Lung (tissue), 12 donors: ENCODE data around the gene CEP57. TPM values are rescaled to one million over a fixed set of nuclear protein-coding genes. Genes with fewer than 3 reads are reported as not detected.
"Not testable (repeated sequence)": the region's sequence is repeated elsewhere in the genome, so short reads cannot be mapped to it uniquely, and the experiment has no call there.

ENCODE experiments used
- ATAC-seq: fragments of 200-7000 bp; cut with Tn5 transposase; one replicate; pipeline ENCODE4 v1.9.1; 2020; ENCODE audit warnings: moderate number of reproducible peaks; ENCODE audit not compliant: insufficient read depth, low FRiP score
- DNase-seq, 3 donors: peaks; one replicate each; pipeline ENCODE4 v3.0.0-alpha.2; 2013 to 2017
- H3K27ac ChIP-seq, 2 donors: one replicate each; pipeline ENCODE4 v1.5.1; 2013; ENCODE audit warnings: mild to moderate bottlenecking in 2 of 2, moderate library complexity in 2 of 2, control low read depth in 1 of 2, inconsistent platforms in 1 of 2, low read depth in 1 of 2, low read length in 1 of 2
- H3K27me3 ChIP-seq, 3 donors: one replicate each; pipeline ENCODE4 v1.5.1; 2013; ENCODE audit warnings: low read length in 2 of 3; ENCODE audit not compliant: control insufficient read depth in 3 of 3, insufficient read depth in 3 of 3
- H3K36me3 ChIP-seq, 4 donors: one replicate each; pipeline ENCODE4 v1.5.1; 2013; ENCODE audit warnings: low read length in 4 of 4, mild to moderate bottlenecking in 1 of 4, moderate library complexity in 1 of 4; ENCODE audit not compliant: control insufficient read depth in 4 of 4, insufficient read depth in 4 of 4
- H3K4me1 ChIP-seq, 5 donors: one replicate each; pipeline ENCODE4 v1.5.1; 2013; ENCODE audit warnings: low read length in 5 of 5, mild to moderate bottlenecking in 2 of 5, moderate library complexity in 1 of 5; ENCODE audit not compliant: control insufficient read depth in 5 of 5, insufficient read depth in 5 of 5
- H3K4me3 ChIP-seq: one replicate; pipeline ENCODE4 v1.5.1; 2013; ENCODE audit warnings: mild to moderate bottlenecking, control low read depth, moderate library complexity
- H3K9ac ChIP-seq, 2 donors: one replicate each; pipeline ENCODE4 v1.5.1; 2013; ENCODE audit warnings: low read length in 2 of 2, control low read depth in 1 of 2; ENCODE audit not compliant: insufficient read depth in 1 of 2
- H3K9me3 ChIP-seq, 4 donors: one replicate each; pipeline ENCODE4 v1.5.1; 2013; ENCODE audit warnings: low read length in 3 of 4, mild to moderate bottlenecking in 1 of 4, moderate library complexity in 1 of 4; ENCODE audit not compliant: control insufficient read depth in 4 of 4, insufficient read depth in 3 of 4
- CTCF ChIP-seq: IDR thresholded peaks from 2 replicates; pipeline ENCODE4 v1.5.1; 2012; ENCODE audit warnings: mild to moderate bottlenecking; ENCODE audit errors: control extremely low read depth, extremely low read depth
- WGBS, 2 donors: extraction: QIAGEN DNeasy Blood & Tissue Kit; methylation state at CpG; one replicate each; pipeline ENCODE4 v1.1.7; 2013; 5-methylcytosine and 5-hydroxymethylcytosine counted together
- polyA plus RNA-seq, 2 donors: library from polyadenylated mRNA; stranded (reverse); fragments of 200-250 nt; gene quantifications; one replicate each; pipeline ENCODE4 v1.2.1, GENCODE V29; 2013
- total RNA-seq, 2 donors: library from RNA; depleted of rRNA in 1 of 2; stranded (reverse); fragments of >200 nt in 1 of 2; gene quantifications; one replicate each; pipeline ENCODE4 v1.2.1, GENCODE V29; 2014 to 2021
- donor health status: control.
- donor health status: control.
- donor health status: Bipolar disorder and iron deficiency.
- donor health status: healthy.
- donor health status: DM: yes; HTN: yes; CAD: no.

CEP57 gene
- total and polyA plus RNA-seq, 4 donors: 11.3 to 88.8 (median 22.5) TPM

GRCh38 chr11:95853138-95853537 is 62.8 kb downstream of the CEP57 start:
- Histone ChIP-seq H3K9me3 (no peaks in the 10 kb centered on the region), H3K4me3 (no peak overlapping the region), H3K27me3 (no peaks in the 10 kb centered on the region), H3K27ac (no peak overlapping the region), H3K36me3 (peaks cover 0 to 14% (median 8%) of the 10 kb centered on the region in 4 donors), H3K4me1 (peaks cover 0 to 4% (median 0%) of the 10 kb centered on the region in 5 donors), H3K9ac (no peak overlapping the region)
- no peak for TF ChIP-seq CTCF
- DNase-seq: no peak
- ATAC-seq: no peak

GRCh38 chr11:95853862-95854261 is 63.6 kb downstream of the CEP57 start:
- H3K27ac ChIP-seq: no peak overlapping the region
- no peak overlapping the region for H3K4me3 ChIP-seq
- DNase-seq (no peak), ATAC-seq (no peak)
- H3K9me3 ChIP-seq: no peaks in the 10 kb centered on the region
- peaks cover 0 to 4% (median 0%) of the 10 kb centered on the region in 5 donors for H3K4me1 ChIP-seq
- no peak for TF ChIP-seq CTCF
- H3K9ac ChIP-seq: no peak overlapping the region
- 77 to 89% methylated on average over 2 of the region's 2 CpGs for WGBS, 2 donors
- H3K36me3 ChIP-seq: peaks cover 0 to 18% (median 6%) of the 10 kb centered on the region in 4 donors
- no peaks in the 10 kb centered on the region for H3K27me3 ChIP-seq

GRCh38 chr11:95854362-95854761 is 64.1 kb downstream of the CEP57 start:
- not testable (repeated sequence) for DNase-seq, ATAC-seq, H3K4me3 ChIP-seq, H3K27me3 ChIP-seq, H3K9me3 ChIP-seq, H3K27ac ChIP-seq, H3K4me1 ChIP-seq, H3K9ac ChIP-seq
- peaks cover 0 to 18% (median 9%) of the 10 kb centered on the region in 4 donors for H3K36me3 ChIP-seq
- WGBS, 2 donors: 76 to 92% methylated on average over 5 of the region's 5 CpGs

- not testable (repeated sequence) for DNase-seq, H3K9me3 ChIP-seq, H3K27ac ChIP-seq, H3K4me1 ChIP-seq, H3K27me3 ChIP-seq, H3K4me3 ChIP-seq, H3K9ac ChIP-seq, ATAC-seq
- 93 to 96% methylated on average over 4 of the region's 4 CpGs for WGBS, 2 donors
- H3K36me3 ChIP-seq: peaks cover 2 to 21% (median 15%) of the 10 kb centered on the region in 4 donors
Observed at GRCh38 chr11:95860024-95860423, 69.7 kb downstream of the CEP57 start.
